HL-60 (cell line): Measurements from ENCODE around the gene OSBPL8.

Experiments
- DNase-seq, 2 experiments: peaks; one replicate each; pipeline ENCODE4 v3.0.0-alpha.2; 2010 to 2020; ENCODE audit warnings: low read depth in 1 of 2, low spot score in 1 of 2
- H3K27ac ChIP-seq: fragments of 250-450 bp; sonication (Bioruptor Pico); replicated peaks from 2 replicates; pipeline ENCODE4 v1.5.1; 2020; ENCODE audit warnings: mild to moderate bottlenecking, moderate library complexity
- H3K27me3 ChIP-seq: fragments of 250-450 bp; sonication (Bioruptor Pico); 2 replicates; pipeline ENCODE4 v1.5.1; 2021; ENCODE audit warnings: mild to moderate bottlenecking, moderate library complexity; ENCODE audit not compliant: insufficient read depth, poor library complexity, severe bottlenecking
- H3K4me3 ChIP-seq: replicated peaks from 2 replicates; pipeline ENCODE4 v1.5.1; 2011; ENCODE audit warnings: mild to moderate bottlenecking, control low read depth, low read length; ENCODE audit not compliant: insufficient read depth
- GABPA ChIP-seq: IDR thresholded peaks from 2 replicates; pipeline ENCODE4 v1.6.1; 2012; ENCODE audit warnings: low read depth
- POLR2AphosphoS5 ChIP-seq: IDR thresholded peaks from 2 replicates; pipeline ENCODE4 v1.6.1; 2012; ENCODE audit warnings: low read depth
- SPI1 ChIP-seq: IDR thresholded peaks from 2 replicates; pipeline ENCODE4 v1.6.1; 2012; ENCODE audit warnings: low read depth, mild to moderate bottlenecking, borderline replicate concordance
- TF ChIP-seq, protein P1 (sequence below): IDR thresholded peaks from one replicate; pipeline ENCODE4 v1.5.1; 2011; ENCODE audit warnings: low read length, control low read depth, inconsistent platforms; ENCODE audit not compliant: insufficient read depth
- TF ChIP-seq, protein P2 (sequence below): IDR thresholded peaks from 2 replicates; pipeline ENCODE4 v1.6.1; 2012; ENCODE audit warnings: low read depth; ENCODE audit not compliant: insufficient replicate concordance

OSBPL8 gene

DNA sequence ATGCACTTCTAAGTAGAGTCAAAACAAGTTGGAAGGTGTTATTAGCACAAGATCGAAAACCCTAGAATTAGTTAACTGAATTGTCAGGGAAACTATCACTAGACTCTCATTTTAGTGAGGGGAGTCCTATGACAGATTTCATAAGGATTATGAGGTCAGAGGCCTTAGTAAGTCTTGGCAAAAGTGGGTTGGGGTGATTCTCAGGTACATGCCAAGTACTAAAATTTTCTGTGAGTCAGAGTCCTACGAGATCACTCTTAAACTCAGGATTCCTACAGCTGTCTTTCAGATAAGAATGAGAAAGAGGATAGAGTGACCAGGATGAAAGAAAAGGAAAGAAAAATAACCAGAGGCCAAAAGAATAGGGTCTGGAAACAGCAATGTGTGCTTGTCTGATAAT, 160.5 kb downstream of the OSBPL8 start:
- Histone ChIP-seq H3K27ac (no peak overlapping the region), H3K4me3 (no peak overlapping the region), H3K27me3 (no peaks in the 10 kb centered on the region)
- TF ChIP-seq GABPA (no peak), POLR2AphosphoS5 (no peak), SPI1 (no peak)
- TF ChIP-seq, protein P1, sequence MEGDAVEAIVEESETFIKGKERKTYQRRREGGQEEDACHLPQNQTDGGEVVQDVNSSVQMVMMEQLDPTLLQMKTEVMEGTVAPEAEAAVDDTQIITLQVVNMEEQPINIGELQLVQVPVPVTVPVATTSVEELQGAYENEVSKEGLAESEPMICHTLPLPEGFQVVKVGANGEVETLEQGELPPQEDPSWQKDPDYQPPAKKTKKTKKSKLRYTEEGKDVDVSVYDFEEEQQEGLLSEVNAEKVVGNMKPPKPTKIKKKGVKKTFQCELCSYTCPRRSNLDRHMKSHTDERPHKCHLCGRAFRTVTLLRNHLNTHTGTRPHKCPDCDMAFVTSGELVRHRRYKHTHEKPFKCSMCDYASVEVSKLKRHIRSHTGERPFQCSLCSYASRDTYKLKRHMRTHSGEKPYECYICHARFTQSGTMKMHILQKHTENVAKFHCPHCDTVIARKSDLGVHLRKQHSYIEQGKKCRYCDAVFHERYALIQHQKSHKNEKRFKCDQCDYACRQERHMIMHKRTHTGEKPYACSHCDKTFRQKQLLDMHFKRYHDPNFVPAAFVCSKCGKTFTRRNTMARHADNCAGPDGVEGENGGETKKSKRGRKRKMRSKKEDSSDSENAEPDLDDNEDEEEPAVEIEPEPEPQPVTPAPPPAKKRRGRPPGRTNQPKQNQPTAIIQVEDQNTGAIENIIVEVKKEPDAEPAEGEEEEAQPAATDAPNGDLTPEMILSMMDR, result no peak
- TF ChIP-seq, protein P2, sequence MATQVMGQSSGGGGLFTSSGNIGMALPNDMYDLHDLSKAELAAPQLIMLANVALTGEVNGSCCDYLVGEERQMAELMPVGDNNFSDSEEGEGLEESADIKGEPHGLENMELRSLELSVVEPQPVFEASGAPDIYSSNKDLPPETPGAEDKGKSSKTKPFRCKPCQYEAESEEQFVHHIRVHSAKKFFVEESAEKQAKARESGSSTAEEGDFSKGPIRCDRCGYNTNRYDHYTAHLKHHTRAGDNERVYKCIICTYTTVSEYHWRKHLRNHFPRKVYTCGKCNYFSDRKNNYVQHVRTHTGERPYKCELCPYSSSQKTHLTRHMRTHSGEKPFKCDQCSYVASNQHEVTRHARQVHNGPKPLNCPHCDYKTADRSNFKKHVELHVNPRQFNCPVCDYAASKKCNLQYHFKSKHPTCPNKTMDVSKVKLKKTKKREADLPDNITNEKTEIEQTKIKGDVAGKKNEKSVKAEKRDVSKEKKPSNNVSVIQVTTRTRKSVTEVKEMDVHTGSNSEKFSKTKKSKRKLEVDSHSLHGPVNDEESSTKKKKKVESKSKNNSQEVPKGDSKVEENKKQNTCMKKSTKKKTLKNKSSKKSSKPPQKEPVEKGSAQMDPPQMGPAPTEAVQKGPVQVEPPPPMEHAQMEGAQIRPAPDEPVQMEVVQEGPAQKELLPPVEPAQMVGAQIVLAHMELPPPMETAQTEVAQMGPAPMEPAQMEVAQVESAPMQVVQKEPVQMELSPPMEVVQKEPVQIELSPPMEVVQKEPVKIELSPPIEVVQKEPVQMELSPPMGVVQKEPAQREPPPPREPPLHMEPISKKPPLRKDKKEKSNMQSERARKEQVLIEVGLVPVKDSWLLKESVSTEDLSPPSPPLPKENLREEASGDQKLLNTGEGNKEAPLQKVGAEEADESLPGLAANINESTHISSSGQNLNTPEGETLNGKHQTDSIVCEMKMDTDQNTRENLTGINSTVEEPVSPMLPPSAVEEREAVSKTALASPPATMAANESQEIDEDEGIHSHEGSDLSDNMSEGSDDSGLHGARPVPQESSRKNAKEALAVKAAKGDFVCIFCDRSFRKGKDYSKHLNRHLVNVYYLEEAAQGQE, result no peak
- DNase-seq, result no peak

DNA sequence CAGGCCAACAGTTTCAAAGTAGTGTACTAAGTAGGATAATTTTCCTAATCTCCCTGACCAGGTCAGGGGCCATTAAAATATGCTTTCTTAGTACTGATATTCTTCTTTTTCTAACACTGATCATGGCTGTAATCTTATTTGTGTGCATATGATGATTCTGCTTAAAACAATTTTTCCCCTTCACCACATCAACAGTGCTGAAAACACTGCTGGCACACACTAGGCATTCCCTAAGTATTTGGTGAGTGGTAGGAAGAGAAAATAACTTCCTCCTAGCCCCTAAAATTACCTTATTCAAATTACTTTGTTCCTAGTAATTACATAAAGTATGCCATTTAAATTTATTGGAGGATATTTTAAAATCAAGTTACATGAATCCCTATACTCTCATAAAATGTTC, 161.5 kb downstream of the OSBPL8 start:
- no peak overlapping the region for H3K27ac ChIP-seq
- no peak for DNase-seq
- no peak overlapping the region for H3K4me3 ChIP-seq
- no peaks in the 10 kb centered on the region for H3K27me3 ChIP-seq
- TF ChIP-seq POLR2AphosphoS5, result no peak
- TF ChIP-seq, protein P2, result no peak
- no peak for TF ChIP-seq GABPA
- no peak for TF ChIP-seq SPI1
- TF ChIP-seq, protein P1, result no peak

DNA sequence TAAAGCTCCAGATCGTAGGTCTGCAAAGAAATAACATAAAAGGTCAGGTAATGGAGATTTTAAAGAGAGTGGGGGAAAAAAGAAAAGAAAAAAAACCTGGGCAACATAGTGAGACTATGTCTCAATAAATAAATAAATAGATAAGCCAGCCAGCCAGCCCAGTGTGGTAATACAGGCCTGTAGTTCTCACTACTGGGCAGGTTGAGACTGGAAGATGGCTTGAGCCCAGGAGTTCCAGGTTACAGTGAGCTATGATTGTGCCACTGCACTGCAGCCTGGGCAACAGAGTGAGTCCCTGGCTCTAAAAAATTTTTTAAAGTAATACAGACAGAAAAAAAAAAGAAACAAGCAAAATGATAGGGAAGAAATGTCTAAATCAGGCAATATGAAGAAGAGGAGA, 168.1 kb downstream of the OSBPL8 start:
- Histone ChIP-seq H3K4me3 (no peak overlapping the region), H3K27ac (no peak overlapping the region), H3K27me3 (no peaks in the 10 kb centered on the region)
- DNase-seq, result no peak
- TF ChIP-seq SPI1, result no peak
- TF ChIP-seq, protein P2, result no peak
- TF ChIP-seq POLR2AphosphoS5, result no peak
- TF ChIP-seq, protein P1, result no peak
- no peak for TF ChIP-seq GABPA
